GM12878 (cell line): Measurements from ENCODE around the gene STAB2.

ENCODE experiments used
- CHD2 ChIP-seq: IDR thresholded peaks from 2 replicates; pipeline ENCODE4 v1.6.1; 2011; ENCODE audit warnings: low read depth, low read length, improper control_type of control experiment, borderline replicate concordance
- KAT2A ChIP-seq: conservative IDR thresholded peaks from 2 replicates; pipeline ENCODE4 v1.6.1; 2011; ENCODE audit warnings: low read depth, low read length; ENCODE audit not compliant: control insufficient read depth
- MXI1 ChIP-seq: fragments of 150-350 bp; IDR thresholded peaks from 2 replicates; pipeline ENCODE4 v1.6.1; 2011; ENCODE audit warnings: low read depth, mild to moderate bottlenecking, inconsistent platforms, low read length, improper control_type of control experiment
- POLR2A ChIP-seq: IDR thresholded peaks from 2 replicates; pipeline ENCODE4 v1.6.1; 2011; ENCODE audit warnings: low read depth, mild to moderate bottlenecking, low read length
- ZZZ3 ChIP-seq: IDR thresholded peaks from 2 replicates; pipeline ENCODE4 v1.6.1; 2011; ENCODE audit warnings: low read depth; ENCODE audit not compliant: control insufficient read depth, insufficient read length
- TF ChIP-seq, protein P1 (sequence below), 3 experiments: IDR thresholded peaks in 2 of 3; conservative IDR thresholded peaks in 1 of 3; 2 replicates each; pipeline ENCODE4 v1.5.1; 2011; ENCODE audit warnings: low read depth in 3 of 3, low read length in 3 of 3, mild to moderate bottlenecking in 3 of 3, control low read depth in 2 of 3, moderate library complexity in 2 of 3, inconsistent platforms in 1 of 3, mixed read lengths in 1 of 3; ENCODE audit not compliant: control insufficient read depth in 2 of 3, insufficient read depth in 1 of 3; ENCODE audit errors: extremely low read depth in 1 of 3
- TF ChIP-seq, protein P2 (sequence below): IDR thresholded peaks from 2 replicates; pipeline ENCODE4 v1.6.1; 2012; ENCODE audit warnings: low read depth, low read length, improper control_type of control experiment
- TF ChIP-seq, protein P3 (sequence below): IDR thresholded peaks from 2 replicates; pipeline ENCODE4 v1.6.1; 2011; ENCODE audit warnings: low read depth, low read length, improper control_type of control experiment, borderline replicate concordance
- TF ChIP-seq, protein P4 (sequence below): IDR thresholded peaks from 2 replicates; pipeline ENCODE4 v1.6.1; 2012; ENCODE audit warnings: low read length, inconsistent platforms

DNA sequence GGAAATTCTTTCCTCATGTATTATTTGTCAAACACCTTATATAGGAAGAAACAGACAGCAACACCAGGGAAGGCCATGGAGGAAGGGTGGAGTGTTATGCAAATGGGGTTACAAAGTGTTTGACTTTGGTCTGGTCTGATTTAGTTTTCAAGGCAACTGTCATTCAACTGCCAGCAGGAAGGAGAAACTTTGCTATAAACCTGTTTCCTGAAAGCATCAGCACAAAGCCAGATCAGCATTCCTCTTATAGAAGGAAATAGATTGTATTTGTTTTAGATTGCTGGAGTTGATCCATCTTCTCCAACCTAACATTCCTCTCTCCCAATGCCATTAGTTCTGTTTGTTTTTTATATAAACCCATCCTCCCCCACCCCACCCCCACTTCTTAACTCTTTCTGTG lies 65.7 kb downstream of the STAB2 start:
- TF ChIP-seq POLR2A (no peak), KAT2A (no peak), MXI1 (no peak), CHD2 (no peak), ZZZ3 (no peak)
- TF ChIP-seq, protein P1, sequence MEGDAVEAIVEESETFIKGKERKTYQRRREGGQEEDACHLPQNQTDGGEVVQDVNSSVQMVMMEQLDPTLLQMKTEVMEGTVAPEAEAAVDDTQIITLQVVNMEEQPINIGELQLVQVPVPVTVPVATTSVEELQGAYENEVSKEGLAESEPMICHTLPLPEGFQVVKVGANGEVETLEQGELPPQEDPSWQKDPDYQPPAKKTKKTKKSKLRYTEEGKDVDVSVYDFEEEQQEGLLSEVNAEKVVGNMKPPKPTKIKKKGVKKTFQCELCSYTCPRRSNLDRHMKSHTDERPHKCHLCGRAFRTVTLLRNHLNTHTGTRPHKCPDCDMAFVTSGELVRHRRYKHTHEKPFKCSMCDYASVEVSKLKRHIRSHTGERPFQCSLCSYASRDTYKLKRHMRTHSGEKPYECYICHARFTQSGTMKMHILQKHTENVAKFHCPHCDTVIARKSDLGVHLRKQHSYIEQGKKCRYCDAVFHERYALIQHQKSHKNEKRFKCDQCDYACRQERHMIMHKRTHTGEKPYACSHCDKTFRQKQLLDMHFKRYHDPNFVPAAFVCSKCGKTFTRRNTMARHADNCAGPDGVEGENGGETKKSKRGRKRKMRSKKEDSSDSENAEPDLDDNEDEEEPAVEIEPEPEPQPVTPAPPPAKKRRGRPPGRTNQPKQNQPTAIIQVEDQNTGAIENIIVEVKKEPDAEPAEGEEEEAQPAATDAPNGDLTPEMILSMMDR (IDR thresholded peaks at IDR 0.05 in 2 of 3, conservative IDR thresholded peaks at IDR 0.05 in 1 of 3; ENCODE audit: control insufficient read depth in 2 of 3, extremely low read depth in 1 of 3, insufficient read depth in 1 of 3, low read depth in 3 of 3, low read length in 3 of 3), result no peak
- TF ChIP-seq, protein P2, sequence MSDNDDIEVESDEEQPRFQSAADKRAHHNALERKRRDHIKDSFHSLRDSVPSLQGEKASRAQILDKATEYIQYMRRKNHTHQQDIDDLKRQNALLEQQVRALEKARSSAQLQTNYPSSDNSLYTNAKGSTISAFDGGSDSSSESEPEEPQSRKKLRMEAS, result no peak
- TF ChIP-seq, protein P3, sequence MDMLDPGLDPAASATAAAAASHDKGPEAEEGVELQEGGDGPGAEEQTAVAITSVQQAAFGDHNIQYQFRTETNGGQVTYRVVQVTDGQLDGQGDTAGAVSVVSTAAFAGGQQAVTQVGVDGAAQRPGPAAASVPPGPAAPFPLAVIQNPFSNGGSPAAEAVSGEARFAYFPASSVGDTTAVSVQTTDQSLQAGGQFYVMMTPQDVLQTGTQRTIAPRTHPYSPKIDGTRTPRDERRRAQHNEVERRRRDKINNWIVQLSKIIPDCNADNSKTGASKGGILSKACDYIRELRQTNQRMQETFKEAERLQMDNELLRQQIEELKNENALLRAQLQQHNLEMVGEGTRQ, result no peak
- TF ChIP-seq, protein P4, sequence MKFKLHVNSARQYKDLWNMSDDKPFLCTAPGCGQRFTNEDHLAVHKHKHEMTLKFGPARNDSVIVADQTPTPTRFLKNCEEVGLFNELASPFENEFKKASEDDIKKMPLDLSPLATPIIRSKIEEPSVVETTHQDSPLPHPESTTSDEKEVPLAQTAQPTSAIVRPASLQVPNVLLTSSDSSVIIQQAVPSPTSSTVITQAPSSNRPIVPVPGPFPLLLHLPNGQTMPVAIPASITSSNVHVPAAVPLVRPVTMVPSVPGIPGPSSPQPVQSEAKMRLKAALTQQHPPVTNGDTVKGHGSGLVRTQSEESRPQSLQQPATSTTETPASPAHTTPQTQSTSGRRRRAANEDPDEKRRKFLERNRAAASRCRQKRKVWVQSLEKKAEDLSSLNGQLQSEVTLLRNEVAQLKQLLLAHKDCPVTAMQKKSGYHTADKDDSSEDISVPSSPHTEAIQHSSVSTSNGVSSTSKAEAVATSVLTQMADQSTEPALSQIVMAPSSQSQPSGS, result no peak
